Skeletal muscle tissue (tissue), 4 donors: ENCODE results near the gene SEMA3A. TPM values are rescaled to one million over a fixed set of nuclear protein-coding genes. Genes with fewer than 3 reads are reported as not detected.
"Not testable (repeated sequence)": the region's sequence is repeated elsewhere in the genome, so short reads cannot be mapped to it uniquely, and the experiment has no call there.

Experiments used
- H3K27ac ChIP-seq: one replicate; pipeline ENCODE4 v1.7.0; 2013; ENCODE audit warnings: mild to moderate bottlenecking, low read depth, low read length, inconsistent platforms
- H3K27me3 ChIP-seq, 3 donors: one replicate each; pipeline ENCODE4 v1.7.0; 2013; ENCODE audit warnings: low read length in 3 of 3; ENCODE audit not compliant: control insufficient read depth in 3 of 3, insufficient read depth in 3 of 3
- H3K36me3 ChIP-seq, 3 donors: one replicate each; pipeline ENCODE4 v1.7.0; 2013; ENCODE audit warnings: low read length in 3 of 3; ENCODE audit not compliant: control insufficient read depth in 3 of 3, insufficient read depth in 3 of 3
- H3K4me1 ChIP-seq, 3 donors: one replicate each; pipeline ENCODE4 v1.7.0; 2013; ENCODE audit warnings: low read length in 3 of 3, mild to moderate bottlenecking in 3 of 3; ENCODE audit not compliant: control insufficient read depth in 3 of 3, insufficient read depth in 3 of 3
- H3K4me3 ChIP-seq, 3 donors: one replicate each; pipeline ENCODE4 v1.7.0; 2013; ENCODE audit warnings: low read length in 3 of 3
- H3K9ac ChIP-seq, 3 donors: one replicate each; pipeline ENCODE4 v1.7.0; 2013; ENCODE audit warnings: low read length in 3 of 3, mild to moderate bottlenecking in 3 of 3, moderate library complexity in 2 of 3, low read depth in 1 of 3
- H3K9me3 ChIP-seq, 3 donors: one replicate each; pipeline ENCODE4 v1.7.0; 2013; ENCODE audit warnings: low read length in 3 of 3; ENCODE audit not compliant: control insufficient read depth in 3 of 3
- total RNA-seq: library from RNA; depleted of rRNA; stranded (reverse); fragments of >200 nt; gene quantifications from one replicate; pipeline ENCODE4 v1.2.3, GENCODE V29; 2014
- donor health status: Osteomylitis.

Gene SEMA3A
- total RNA-seq, 1 donor from 2014 or later, result 24.5 TPM

GRCh38 chr7:84060000-84060399 is 134.6 kb downstream of the SEMA3A start:
- H3K9me3 ChIP-seq, result no peaks in the 10 kb centered on the region
- H3K36me3 ChIP-seq, result no peaks in the 10 kb centered on the region
- no peak overlapping the region for H3K4me3 ChIP-seq
- no peaks in the 10 kb centered on the region for H3K27me3 ChIP-seq
- no peaks in the 10 kb centered on the region for H3K4me1 ChIP-seq
- no peak overlapping the region for H3K27ac ChIP-seq
- no peak overlapping the region for H3K9ac ChIP-seq

- no peak overlapping the region for H3K27ac ChIP-seq
- H3K9ac ChIP-seq, result no peak overlapping the region
- H3K4me3 ChIP-seq, result no peak overlapping the region
- no peaks in the 10 kb centered on the region for H3K36me3 ChIP-seq
- H3K4me1 ChIP-seq, result no peaks in the 10 kb centered on the region
- no peaks in the 10 kb centered on the region for H3K27me3 ChIP-seq
- H3K9me3 ChIP-seq, result no peaks in the 10 kb centered on the region
Observed at GRCh38 chr7:84058311-84059076, 136.1 kb downstream of the SEMA3A start.

- H3K27ac ChIP-seq, result no peak overlapping the region
- no peaks in the 10 kb centered on the region for H3K27me3 ChIP-seq
- H3K9me3 ChIP-seq, result no peaks in the 10 kb centered on the region
- H3K4me3 ChIP-seq, result no peak overlapping the region
- H3K4me1 ChIP-seq, result no peaks in the 10 kb centered on the region
- H3K9ac ChIP-seq, result no peak overlapping the region
- no peaks in the 10 kb centered on the region for H3K36me3 ChIP-seq
Observed at GRCh38 chr7:84057576-84057975, 137.0 kb downstream of the SEMA3A start.

GRCh38 chr7:84055904-84056605 is 138.5 kb downstream of the SEMA3A start:
- Histone ChIP-seq H3K36me3 (no peaks in the 10 kb centered on the region), H3K4me3 (no peak overlapping the region), H3K27me3 (no peaks in the 10 kb centered on the region), H3K27ac (no peak overlapping the region), H3K4me1 (no peaks in the 10 kb centered on the region), H3K9ac (no peak overlapping the region), H3K9me3 (no peaks in the 10 kb centered on the region)

- not testable (repeated sequence) for H3K27me3 ChIP-seq, H3K9me3 ChIP-seq
Observed at GRCh38 chr7:84055199-84055598, 139.4 kb downstream of the SEMA3A start.

GRCh38 chr7:84049071-84049836 is 145.3 kb downstream of the SEMA3A start:
- Histone ChIP-seq H3K27me3 (no peaks in the 10 kb centered on the region), H3K4me1 (no peaks in the 10 kb centered on the region), H3K9me3 (no peaks in the 10 kb centered on the region), H3K4me3 (no peak overlapping the region), H3K36me3 (no peaks in the 10 kb centered on the region), H3K9ac (no peak overlapping the region), H3K27ac (no peak overlapping the region)

More at GRCh38 chr7:84055199-84055598, 139.4 kb downstream of the SEMA3A start:
- H3K4me1 ChIP-seq, H3K36me3 ChIP-seq, H3K9ac ChIP-seq, H3K27ac ChIP-seq, H3K4me3 ChIP-seq: not testable (repeated sequence)

- Histone ChIP-seq H3K4me1 (no peaks in the 10 kb centered on the region), H3K4me3 (no peak overlapping the region), H3K36me3 (no peaks in the 10 kb centered on the region), H3K9me3 (no peaks in the 10 kb centered on the region), H3K27me3 (no peaks in the 10 kb centered on the region), H3K27ac (no peak overlapping the region), H3K9ac (no peak overlapping the region)
Observed at GRCh38 chr7:84047085-84047484, 147.5 kb downstream of the SEMA3A start.

- no peak overlapping the region for H3K27ac ChIP-seq
- H3K9me3 ChIP-seq, result no peaks in the 10 kb centered on the region
- H3K27me3 ChIP-seq, result no peaks in the 10 kb centered on the region
- H3K36me3 ChIP-seq, result no peaks in the 10 kb centered on the region
- no peak overlapping the region for H3K4me3 ChIP-seq
- H3K9ac ChIP-seq, result no peak overlapping the region
- no peaks in the 10 kb centered on the region for H3K4me1 ChIP-seq
Observed at GRCh38 chr7:84044834-84045233, 149.8 kb downstream of the SEMA3A start.

- no peaks in the 10 kb centered on the region for H3K9me3 ChIP-seq
- H3K9ac ChIP-seq, result no peak overlapping the region
- no peaks in the 10 kb centered on the region for H3K27me3 ChIP-seq
- no peak overlapping the region for H3K4me3 ChIP-seq
- H3K4me1 ChIP-seq, result no peaks in the 10 kb centered on the region
- no peak overlapping the region for H3K27ac ChIP-seq
- H3K36me3 ChIP-seq, result no peaks in the 10 kb centered on the region
Observed at GRCh38 chr7:84043661-84044191, 150.9 kb downstream of the SEMA3A start.
